ENCODE data around the gene SORBS2. TPM values are rescaled to one million over a fixed set of nuclear protein-coding genes. Genes with fewer than 3 reads are reported as not detected.

The SORBS2 gene
- total and polyA plus RNA-seq, 2 of the 4 experiments (the other 2 are of a cell fraction): 0.18 TPM; not detected in 1

DNA sequence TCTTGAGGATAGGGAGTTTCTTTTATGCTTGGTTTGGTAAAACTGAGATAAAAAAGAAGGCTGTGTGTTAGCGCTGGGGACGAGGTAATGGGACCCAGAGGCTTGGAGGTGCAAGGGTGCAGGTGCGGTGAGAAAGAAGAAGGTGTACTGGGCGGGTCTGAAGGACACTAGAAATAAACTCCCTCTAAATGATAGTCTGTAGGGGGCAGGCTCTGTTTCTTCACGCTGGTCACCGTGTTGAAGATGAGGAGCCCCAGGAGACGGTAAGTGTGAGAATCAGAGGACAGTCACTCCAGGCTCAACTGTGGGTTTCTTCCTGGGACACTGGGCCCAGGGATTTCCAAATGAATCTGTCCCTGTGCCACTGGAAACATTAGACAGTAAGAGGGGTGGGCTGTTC, 131.4 kb downstream of the SORBS2 start:
- Histone ChIP-seq H3K9me1 (ENCODE audit: insufficient read depth, low read length) (no peaks in the 10 kb centered on the region), H3K79me1 (ENCODE audit: low read depth in 1 of 2, low read length in 2 of 2) (no peaks in the 10 kb centered on the region), H2BK120ac (ENCODE audit: low read depth, low read length) (no peak overlapping the region), H3K14ac (replicated peaks; ENCODE audit: low read depth, low read length) (no peak overlapping the region), H3K4ac (ENCODE audit: low read depth, low read length) (no peak overlapping the region), H2AFZ (replicated peaks; ENCODE audit: low read length, poor library complexity) (no peak overlapping the region), H4K8ac (ENCODE audit: low read depth in 2 of 2, low read length in 2 of 2) (no peak overlapping the region), H2AK9ac (replicated peaks; ENCODE audit: low read depth, low read length, poor library complexity) (no peak overlapping the region), H3K4me2 (ENCODE audit: low read depth, low read length) (no peak overlapping the region), H2AK5ac (ENCODE audit: low read depth, low read length) (no peak overlapping the region), H2BK5ac (ENCODE audit: low read depth, low read length, poor library complexity, severe bottlenecking) (no peak overlapping the region), H4K5ac (ENCODE audit: low read depth, low read length) (no peak overlapping the region), H3K9ac (ENCODE audit: low read depth, low read length) (no peak overlapping the region), H3K9me3 (ENCODE audit: control insufficient read depth, insufficient read depth, low read length) (no peaks in the 10 kb centered on the region), H3K4me3 (ENCODE audit: insufficient read depth, low read depth, low read length) (no peak overlapping the region), H3K18ac (ENCODE audit: low read depth, low read length) (no peak overlapping the region), H2BK15ac (ENCODE audit: low read depth, low read length) (no peak overlapping the region), H3K27me3 (ENCODE audit: control insufficient read depth, insufficient read depth, low read length) (peaks cover 8% of the 10 kb centered on the region), H2BK20ac (ENCODE audit: low read depth, low read length) (no peak overlapping the region), H3K36me3 (ENCODE audit: control insufficient read depth, insufficient read depth, low read length) (no peaks in the 10 kb centered on the region), H3K23ac (ENCODE audit: low read depth, low read length) (no peak overlapping the region), H3K27ac (ENCODE audit: insufficient read depth, low read length) (no peak overlapping the region), H4K20me1 (ENCODE audit: insufficient read depth, low read length) (no peaks in the 10 kb centered on the region), H3K56ac (ENCODE audit: extremely low read depth, insufficient read depth, low read length) (no peak overlapping the region), H4K91ac (ENCODE audit: insufficient read depth, low read depth, low read length) (no peak overlapping the region), H3K4me1 (ENCODE audit: control insufficient read depth, insufficient read depth, low read length) (no peaks in the 10 kb centered on the region)
- WGBS, 2 experiments (ENCODE audit: extremely low coverage in 2 of 2, insufficient read length in 1 of 2): 80% methylated on average over 1 of the region's 7 CpGs; no CpG with 5 or more reads in 1 of the 2 experiments
- ChIA-PET CTCF (no interaction called here), POLR2A (ENCODE audit: unreplicated experiment) (no interaction called here)
- in situ Hi-C loops (cut with MboI; ENCODE audit: low sequenced_read_pairs) (no loop called here), intact Hi-C loops (cut with micrococcal nuclease) (no loop called here), dilution Hi-C loops (cut with HindIII; ENCODE audit: low sequenced_read_pairs, unreplicated experiment) (no loop called here)
- no TSS peak for BruUV-seq (replicated peaks)
- TF ChIP-seq CEBPB (IDR thresholded peaks at IDR 0.05; ENCODE audit: low read depth, low read length) (no peak), POLR2A (IDR thresholded peaks at IDR 0.05; ENCODE audit: low read depth, low read length) (no peak), MXI1 (IDR thresholded peaks at IDR 0.05; ENCODE audit: borderline replicate concordance, low read depth, low read length) (no peak)
- no peak for ATAC-seq (ENCODE audit: low read depth)
- DNase-seq: no peak

Data from IMR-90 (cell line).